ENCODE results near the gene SLC44A1. TPM values are rescaled to one million over a fixed set of nuclear protein-coding genes. Genes with fewer than 3 reads are reported as not detected.

The SLC44A1 gene
- total RNA-seq, 1 donor from 2014 or later = 9.6 TPM

DNA sequence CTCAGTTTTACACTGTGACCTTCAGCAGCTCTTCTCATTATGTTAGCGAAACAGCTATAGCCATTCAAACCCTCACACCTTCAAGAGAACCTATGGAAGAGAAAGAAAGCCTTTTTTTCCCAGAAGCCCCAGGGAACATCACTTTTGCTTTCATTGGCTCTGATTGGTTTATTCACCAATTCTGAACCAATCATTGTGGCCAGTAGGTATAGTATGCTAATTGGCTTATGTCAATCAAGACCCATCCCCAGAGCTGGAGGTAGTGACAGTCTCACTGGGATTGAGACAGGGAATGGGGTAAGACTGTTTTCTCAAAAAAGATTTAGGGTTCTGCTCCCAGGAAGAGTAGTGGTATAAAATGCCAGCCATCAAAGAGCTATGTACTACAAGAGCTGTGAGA, 129.3 kb downstream of the SLC44A1 start:
- no peaks in the 10 kb centered on the region for H3K27me3 Mint-ChIP-seq (ENCODE audit: unreplicated experiment)
- no peak overlapping the region for H3K27ac Mint-ChIP-seq (ENCODE audit: unreplicated experiment)
- H3K9me3 Mint-ChIP-seq (ENCODE audit: unreplicated experiment) = no peaks in the 10 kb centered on the region
- no peak overlapping the region for H3K4me3 Mint-ChIP-seq (ENCODE audit: unreplicated experiment)
- H3K36me3 Mint-ChIP-seq (ENCODE audit: unreplicated experiment) = no peaks in the 10 kb centered on the region
- TF ChIP-seq, protein P1, sequence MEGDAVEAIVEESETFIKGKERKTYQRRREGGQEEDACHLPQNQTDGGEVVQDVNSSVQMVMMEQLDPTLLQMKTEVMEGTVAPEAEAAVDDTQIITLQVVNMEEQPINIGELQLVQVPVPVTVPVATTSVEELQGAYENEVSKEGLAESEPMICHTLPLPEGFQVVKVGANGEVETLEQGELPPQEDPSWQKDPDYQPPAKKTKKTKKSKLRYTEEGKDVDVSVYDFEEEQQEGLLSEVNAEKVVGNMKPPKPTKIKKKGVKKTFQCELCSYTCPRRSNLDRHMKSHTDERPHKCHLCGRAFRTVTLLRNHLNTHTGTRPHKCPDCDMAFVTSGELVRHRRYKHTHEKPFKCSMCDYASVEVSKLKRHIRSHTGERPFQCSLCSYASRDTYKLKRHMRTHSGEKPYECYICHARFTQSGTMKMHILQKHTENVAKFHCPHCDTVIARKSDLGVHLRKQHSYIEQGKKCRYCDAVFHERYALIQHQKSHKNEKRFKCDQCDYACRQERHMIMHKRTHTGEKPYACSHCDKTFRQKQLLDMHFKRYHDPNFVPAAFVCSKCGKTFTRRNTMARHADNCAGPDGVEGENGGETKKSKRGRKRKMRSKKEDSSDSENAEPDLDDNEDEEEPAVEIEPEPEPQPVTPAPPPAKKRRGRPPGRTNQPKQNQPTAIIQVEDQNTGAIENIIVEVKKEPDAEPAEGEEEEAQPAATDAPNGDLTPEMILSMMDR (IDR thresholded peaks at IDR 0.05; ENCODE audit: partially characterized antibody, unreplicated experiment) = no peak
- no peak for DNase-seq
- peaks cover 8% of the 10 kb centered on the region for H3K4me1 Mint-ChIP-seq (ENCODE audit: low read depth, unreplicated experiment)

DNA sequence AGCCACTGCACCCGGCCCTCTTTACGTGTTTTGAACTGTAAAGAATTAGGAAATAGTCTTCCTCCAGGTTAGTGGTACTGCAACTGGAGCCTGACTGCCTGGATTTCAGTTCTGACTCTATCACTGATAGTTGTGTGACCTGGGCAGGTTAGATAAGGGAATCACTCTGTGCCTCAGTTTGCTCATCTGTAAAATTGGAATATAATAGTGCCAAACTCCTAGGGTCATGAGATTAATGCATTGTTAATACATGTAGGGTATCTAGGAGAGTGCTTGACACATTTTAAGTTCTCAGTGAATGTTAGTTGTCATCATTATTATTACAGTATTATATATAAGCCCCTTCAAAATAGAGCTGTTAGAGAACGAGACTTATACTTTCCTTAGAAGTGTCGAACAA, 130.9 kb downstream of the SLC44A1 start:
- no peaks in the 10 kb centered on the region for H3K9me3 Mint-ChIP-seq (ENCODE audit: unreplicated experiment)
- H3K27me3 Mint-ChIP-seq (ENCODE audit: unreplicated experiment) = no peaks in the 10 kb centered on the region
- DNase-seq = no peak
- no peak overlapping the region for H3K27ac Mint-ChIP-seq (ENCODE audit: unreplicated experiment)
- no peaks in the 10 kb centered on the region for H3K36me3 Mint-ChIP-seq (ENCODE audit: unreplicated experiment)
- peaks cover 3% of the 10 kb centered on the region for H3K4me1 Mint-ChIP-seq (ENCODE audit: low read depth, unreplicated experiment)
- TF ChIP-seq, protein P1 (IDR thresholded peaks at IDR 0.05; ENCODE audit: partially characterized antibody, unreplicated experiment) = no peak
- H3K4me3 Mint-ChIP-seq (ENCODE audit: unreplicated experiment) = no peak overlapping the region

DNA sequence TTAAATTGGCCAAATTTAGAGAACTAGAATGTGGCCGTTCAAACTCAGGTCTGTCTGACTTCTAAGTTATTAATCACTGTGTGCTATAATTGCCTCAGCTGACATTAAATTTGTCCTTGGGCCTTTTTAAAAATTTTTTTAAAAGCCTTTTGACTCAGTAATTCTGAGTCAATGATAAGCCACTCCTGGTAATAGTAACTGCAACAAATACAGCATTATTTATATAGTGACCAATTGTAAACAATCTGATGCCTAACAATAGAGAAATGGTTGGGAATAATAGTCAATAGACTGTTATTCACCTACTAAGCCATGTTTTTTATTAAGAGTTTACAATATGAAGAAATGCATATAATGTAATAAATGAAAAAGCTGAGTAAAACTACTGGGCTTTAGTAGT, 132.4 kb downstream of the SLC44A1 start:
- DNase-seq = no peak
- Mint-ChIP-seq H3K27ac (ENCODE audit: unreplicated experiment) (no peak overlapping the region), H3K9me3 (ENCODE audit: unreplicated experiment) (no peaks in the 10 kb centered on the region), H3K36me3 (ENCODE audit: unreplicated experiment) (no peaks in the 10 kb centered on the region), H3K27me3 (ENCODE audit: unreplicated experiment) (no peaks in the 10 kb centered on the region), H3K4me3 (ENCODE audit: unreplicated experiment) (no peak overlapping the region), H3K4me1 (ENCODE audit: low read depth, unreplicated experiment) (peaks cover 3% of the 10 kb centered on the region)
- TF ChIP-seq, protein P1 (IDR thresholded peaks at IDR 0.05; ENCODE audit: partially characterized antibody, unreplicated experiment) = no peak

DNA sequence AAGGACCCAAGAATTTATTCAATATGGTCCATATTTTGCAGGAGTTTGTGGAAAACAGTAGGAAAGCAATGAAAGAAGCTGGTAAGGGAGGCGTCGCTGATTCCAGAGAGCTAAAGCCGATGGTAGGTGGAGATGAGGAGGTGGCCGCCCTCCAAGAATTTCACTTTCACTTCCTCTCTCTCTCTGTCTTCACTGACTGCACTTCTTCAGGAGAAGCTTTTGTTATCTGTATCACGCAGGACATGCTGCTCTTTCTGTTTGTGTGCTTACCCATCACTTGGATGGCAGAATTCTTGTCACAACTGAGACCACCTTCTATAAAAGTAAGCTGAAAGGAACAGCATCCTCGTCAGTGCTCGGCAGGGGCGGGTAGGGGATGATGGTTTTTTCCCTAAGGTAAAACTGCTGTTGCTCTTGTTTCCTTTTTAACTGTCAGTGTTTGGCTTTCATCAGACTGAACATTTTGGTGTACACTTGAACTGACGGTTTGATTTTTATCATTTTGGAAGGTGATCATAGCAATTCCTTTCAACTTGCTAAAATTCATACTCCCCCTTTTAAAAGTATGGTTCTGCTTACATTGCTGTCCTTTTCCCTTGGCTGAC, 141.0 kb downstream of the SLC44A1 start:
- H3K27me3 Mint-ChIP-seq (ENCODE audit: unreplicated experiment) = peaks cover 1% of the 10 kb centered on the region

DNA sequence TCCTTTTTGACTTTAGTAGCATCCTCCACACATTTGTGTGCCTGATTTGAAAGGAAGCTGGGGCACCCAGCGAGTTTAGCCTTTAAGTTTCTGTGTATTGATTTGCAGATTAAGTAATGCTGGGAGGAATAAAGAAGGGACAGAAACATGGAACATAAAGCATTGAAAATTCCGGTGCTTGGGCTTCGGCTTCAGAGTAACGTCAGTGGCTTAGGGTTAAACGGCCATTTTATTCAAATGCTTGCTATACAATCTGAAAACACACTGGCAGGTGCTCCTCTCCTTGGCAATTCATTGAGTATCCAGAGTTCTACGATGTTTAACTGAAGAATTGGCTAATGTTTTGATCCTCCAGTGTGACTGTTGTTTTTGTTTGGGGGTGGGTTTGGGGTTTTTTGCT, 145.3 kb downstream of the SLC44A1 start:
- Mint-ChIP-seq H3K27ac (ENCODE audit: unreplicated experiment) (peak overlapping the region; percentile 6), H3K4me3 (ENCODE audit: unreplicated experiment) (no peak overlapping the region)
- no peak for DNase-seq

More for the DNA sequence above, 141.0 kb downstream of the SLC44A1 start:
- Mint-ChIP-seq H3K27ac (ENCODE audit: unreplicated experiment) (no peak overlapping the region), H3K4me1 (ENCODE audit: low read depth, unreplicated experiment) (peaks cover 6% of the 10 kb centered on the region), H3K9me3 (ENCODE audit: unreplicated experiment) (no peaks in the 10 kb centered on the region), H3K36me3 (ENCODE audit: unreplicated experiment) (no peaks in the 10 kb centered on the region), H3K4me3 (ENCODE audit: unreplicated experiment) (no peak overlapping the region)
- DNase-seq = no peak
- TF ChIP-seq, protein P1 (IDR thresholded peaks at IDR 0.05; ENCODE audit: partially characterized antibody, unreplicated experiment) = no peak

More for the DNA sequence above, 145.3 kb downstream of the SLC44A1 start:
- H3K9me3 Mint-ChIP-seq (ENCODE audit: unreplicated experiment) = no peaks in the 10 kb centered on the region
- H3K4me1 Mint-ChIP-seq (ENCODE audit: low read depth, unreplicated experiment) = peaks cover 10% of the 10 kb centered on the region
- no peaks in the 10 kb centered on the region for H3K36me3 Mint-ChIP-seq (ENCODE audit: unreplicated experiment)
- peaks cover 1% of the 10 kb centered on the region for H3K27me3 Mint-ChIP-seq (ENCODE audit: unreplicated experiment)
- TF ChIP-seq, protein P1 (IDR thresholded peaks at IDR 0.05; ENCODE audit: partially characterized antibody, unreplicated experiment) = no peak

All from glutamatergic neuron (in vitro differentiated cells).